Glomerular visceral epithelial cell (primary cell): ENCODE measurements around the gene RNF144A.

Source experiments
- DNase-seq: peaks from one replicate; pipeline ENCODE4 v3.0.0-alpha.2; 2016; ENCODE audit errors: extremely low spot score

The RNF144A gene

DNA sequence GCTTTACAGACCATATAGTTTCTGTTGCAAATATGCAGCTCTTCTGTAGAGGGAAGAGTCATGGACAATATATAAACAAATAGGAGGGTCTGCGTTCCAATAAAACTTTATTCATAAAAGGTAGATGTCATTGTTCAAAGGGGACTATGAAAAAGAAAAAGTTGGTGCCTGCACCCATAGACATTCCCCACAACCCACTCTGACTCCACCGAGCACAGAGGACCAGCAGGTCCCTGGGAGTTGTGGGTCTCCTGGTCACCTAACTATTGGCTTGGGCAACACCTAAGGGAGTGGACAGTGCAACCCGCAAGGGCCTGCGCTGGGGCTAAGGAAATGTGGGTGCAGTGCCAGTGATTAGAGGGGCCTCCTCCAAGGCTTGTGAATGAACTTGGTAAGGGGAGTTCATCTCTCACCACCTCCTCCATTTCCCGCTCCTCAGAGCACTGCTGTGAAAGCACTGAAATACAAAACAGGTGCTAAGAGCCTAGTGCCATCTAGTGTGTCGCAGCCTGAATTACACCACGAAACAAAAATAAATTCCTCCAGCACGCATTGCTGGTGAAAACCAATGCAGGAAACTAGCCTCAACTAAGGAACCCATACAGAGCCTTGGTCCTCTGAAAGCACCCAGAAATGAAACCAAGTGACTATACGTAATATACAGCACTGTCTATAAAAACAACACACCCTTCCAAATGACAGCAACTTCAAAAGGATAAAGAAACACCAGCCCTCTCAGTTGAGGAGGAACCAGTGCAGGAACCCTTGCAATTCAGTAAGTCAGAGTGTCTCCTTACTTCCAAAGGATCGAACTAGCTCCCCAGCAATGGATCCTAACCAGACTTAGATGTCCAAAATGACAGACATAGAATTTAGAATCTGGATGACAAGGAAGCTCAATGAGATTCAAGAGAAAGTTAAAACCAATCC is 166.6 kb downstream of the RNF144A start:
- peak; percentile 3 for DNase-seq

DNA sequence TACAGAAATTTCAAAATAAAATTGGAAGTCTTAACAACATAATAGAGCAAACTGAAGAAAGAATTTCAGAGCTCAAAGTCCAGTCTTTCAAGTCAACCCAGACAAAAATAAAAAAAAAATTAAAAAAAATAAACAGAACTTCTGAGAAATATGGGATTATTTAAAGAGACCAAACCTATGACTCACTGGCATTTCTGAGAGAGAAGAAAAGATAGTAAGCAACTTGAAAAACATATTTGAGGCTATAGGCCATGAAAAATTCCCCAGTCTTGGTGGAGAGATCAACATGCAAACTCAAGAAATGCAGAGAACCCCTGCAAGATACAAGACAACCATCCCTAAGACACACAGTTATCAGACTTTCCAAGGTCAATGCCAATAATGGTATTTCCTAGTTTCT is 167.4 kb downstream of the RNF144A start:
- no peak for DNase-seq

DNA sequence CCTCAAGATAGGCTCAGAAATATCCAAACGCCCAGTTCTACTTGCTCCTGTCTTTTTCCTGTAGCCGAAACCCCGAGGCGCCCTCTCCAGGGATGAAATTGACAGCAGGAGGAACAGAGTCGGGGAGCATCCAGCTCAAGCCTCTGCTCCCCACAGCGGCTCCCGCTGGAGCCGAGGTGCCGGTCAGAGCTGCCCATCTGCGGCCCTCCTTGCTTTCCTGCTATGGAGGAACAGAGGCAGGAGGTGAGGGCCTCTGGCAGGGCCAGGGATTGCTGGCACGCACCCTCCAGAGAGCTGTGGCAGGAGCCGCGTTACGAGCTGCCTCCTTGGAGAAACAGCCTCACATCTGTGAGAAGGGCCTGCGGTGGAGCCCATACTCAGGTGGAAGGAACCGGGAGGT is 172.1 kb downstream of the RNF144A start:
- no peak for DNase-seq

DNA sequence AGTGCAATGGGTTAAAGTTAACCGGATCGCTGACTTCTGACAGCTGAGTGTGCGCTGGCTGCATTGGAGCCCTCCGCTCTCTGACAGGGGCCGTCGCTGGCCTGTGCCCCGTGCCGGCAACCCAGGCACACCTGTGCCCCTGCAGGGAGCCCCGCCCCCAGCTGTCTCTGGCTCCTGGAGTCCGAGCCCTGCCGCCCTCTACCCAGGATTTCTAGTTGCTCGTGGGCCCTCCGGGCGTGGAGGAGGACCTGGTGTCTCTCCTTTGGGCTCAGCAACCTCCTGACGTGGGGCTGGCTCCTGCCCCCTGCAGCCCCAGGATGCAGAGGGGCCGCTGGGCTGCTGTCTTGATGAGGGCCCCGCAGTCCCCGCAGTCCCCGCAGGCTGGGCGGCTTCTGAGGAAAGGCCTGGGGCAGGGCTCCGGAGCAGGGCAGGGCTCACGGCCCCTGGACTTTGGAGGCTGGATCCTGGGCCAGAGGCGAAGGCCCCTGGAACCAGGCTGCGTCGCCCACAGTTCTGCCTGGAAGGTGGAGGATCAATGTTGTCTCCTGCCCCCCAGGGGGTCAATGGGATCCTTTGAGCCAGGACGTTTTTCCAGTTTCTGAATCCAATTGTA is 172.8 kb downstream of the RNF144A start:
- no peak for DNase-seq

DNA sequence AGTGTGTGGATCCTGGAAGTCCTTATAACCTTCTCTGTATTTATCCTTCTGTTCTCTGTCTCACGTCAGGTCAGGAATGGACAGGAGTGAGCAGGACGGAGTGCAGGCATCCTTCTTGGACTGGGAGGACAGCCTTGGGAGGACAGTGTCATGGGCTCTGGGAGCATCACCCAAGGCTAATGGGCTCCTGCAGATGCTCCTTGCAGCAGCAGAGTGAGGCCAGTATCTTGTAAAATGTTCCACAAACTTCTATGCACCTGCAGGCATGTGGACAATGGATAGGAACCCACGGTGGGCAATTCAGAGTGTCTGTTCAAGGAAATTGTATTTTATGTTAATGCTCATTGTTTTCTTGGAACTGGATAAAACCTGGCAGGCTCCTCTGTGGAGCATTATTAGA is 176.2 kb downstream of the RNF144A start:
- no peak for DNase-seq
